ENCODE measurements around the gene SORBS2.

Gene SORBS2

DNA sequence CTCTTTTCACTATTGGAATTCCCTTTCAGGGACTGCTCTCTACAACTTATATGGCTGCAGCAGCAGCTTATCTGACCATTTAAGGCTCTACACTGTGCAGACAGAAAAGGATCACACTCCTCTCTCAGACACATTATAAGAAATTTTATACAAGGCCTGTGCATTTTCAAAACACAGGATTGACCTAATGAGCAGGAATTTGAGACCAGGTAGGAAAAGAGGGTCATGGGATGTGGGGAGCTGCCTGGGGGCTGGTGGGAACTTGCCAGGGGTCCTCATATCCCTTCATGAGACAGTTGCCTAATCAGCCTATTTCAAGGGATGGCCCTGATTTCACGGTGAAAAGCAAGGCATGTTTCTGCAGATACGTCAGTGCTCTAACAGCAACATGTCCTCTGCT, 77.1 kb downstream of the SORBS2 start:
- no peak overlapping the region for H3K4ac ChIP-seq (ENCODE audit: low read depth, low read length)
- no peak overlapping the region for H3K23ac ChIP-seq (ENCODE audit: low read length)
- H3K27ac ChIP-seq (ENCODE audit: low read depth, low read length): no peak overlapping the region
- no peak overlapping the region for H2BK12ac ChIP-seq (ENCODE audit: low read length)
- H4K12ac ChIP-seq (ENCODE audit: low read depth, low read length): no peak overlapping the region
- no peaks in the 10 kb centered on the region for H3K79me1 ChIP-seq (ENCODE audit: low read length)
- no peaks in the 10 kb centered on the region for H3K36me3 ChIP-seq (ENCODE audit: control insufficient read depth in 1 of 2, insufficient read depth in 2 of 2, low read length in 2 of 2)
- no peaks in the 10 kb centered on the region for H3K79me2 ChIP-seq (ENCODE audit: control insufficient read depth, insufficient read depth, low read length, poor library complexity)
- H4K8ac ChIP-seq (ENCODE audit: low read depth, low read length): no peak overlapping the region
- H3K4me2 ChIP-seq (ENCODE audit: low read length): no peak overlapping the region
- no peak overlapping the region for H3K4me3 ChIP-seq (ENCODE audit: low read depth, low read length)
- no peak overlapping the region for H3K14ac ChIP-seq (ENCODE audit: low read length)
- H2BK120ac ChIP-seq (ENCODE audit: insufficient read depth, low read length, poor library complexity): no peak overlapping the region
- H3K18ac ChIP-seq (ENCODE audit: low read length): no peak overlapping the region
- H2AFZ ChIP-seq (ENCODE audit: insufficient read depth, low read length, poor library complexity): no peak overlapping the region
- no peak overlapping the region for H2AK5ac ChIP-seq (ENCODE audit: low read length)
- H4K91ac ChIP-seq (ENCODE audit: low read depth, low read length): no peak overlapping the region
- no peak overlapping the region for H3K9ac ChIP-seq (ENCODE audit: low read length)
- WGBS (ENCODE audit: extremely low coverage, insufficient coverage, insufficient read length): no CpG with 5 or more reads among the region's 2 CpGs
- no peak overlapping the region for H2BK5ac ChIP-seq (ENCODE audit: low read depth, low read length, poor library complexity)
- no peak for DNase-seq
- H3K9me3 ChIP-seq (ENCODE audit: insufficient read depth, low read depth, low read length): peaks cover 1% of the 10 kb centered on the region
- no peaks in the 10 kb centered on the region for H3K27me3 ChIP-seq (ENCODE audit: insufficient read depth, low read length)
- no peaks in the 10 kb centered on the region for H3K4me1 ChIP-seq (ENCODE audit: control insufficient read depth in 1 of 2, insufficient read depth in 2 of 2, low read length in 2 of 2)

DNA sequence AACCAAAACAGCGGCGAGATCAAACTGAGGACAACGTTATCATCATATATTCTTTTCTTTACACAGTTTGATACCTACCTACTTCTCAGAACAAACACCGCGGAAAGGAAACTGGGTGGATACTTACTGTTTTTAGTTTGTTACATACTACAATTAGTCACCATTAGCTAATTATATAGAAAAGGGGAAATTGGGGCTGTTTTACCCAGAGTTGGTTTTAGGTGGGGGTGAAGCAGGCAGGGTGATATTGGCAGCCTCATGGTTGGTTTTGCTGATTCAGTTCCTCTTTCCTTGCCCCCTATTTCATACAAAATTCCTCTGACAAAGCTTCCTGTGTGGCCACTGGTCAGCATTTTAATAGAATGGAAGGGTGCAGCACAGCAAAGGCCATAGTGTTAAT, 77.8 kb downstream of the SORBS2 start:
- no peak overlapping the region for H3K23ac ChIP-seq (ENCODE audit: low read length)
- no peak overlapping the region for H3K27ac ChIP-seq (ENCODE audit: low read depth, low read length)
- H2BK120ac ChIP-seq (ENCODE audit: insufficient read depth, low read length, poor library complexity): no peak overlapping the region
- WGBS (ENCODE audit: extremely low coverage, insufficient coverage, insufficient read length): no CpG with 5 or more reads among the region's 5 CpGs
- no peak overlapping the region for H3K14ac ChIP-seq (ENCODE audit: low read length)
- H2AFZ ChIP-seq (ENCODE audit: insufficient read depth, low read length, poor library complexity): no peak overlapping the region
- no peak overlapping the region for H4K8ac ChIP-seq (ENCODE audit: low read depth, low read length)
- no peak overlapping the region for H2BK12ac ChIP-seq (ENCODE audit: low read length)
- H2BK5ac ChIP-seq (ENCODE audit: low read depth, low read length, poor library complexity): no peak overlapping the region
- H3K4me2 ChIP-seq (ENCODE audit: low read length): no peak overlapping the region
- peaks cover 1% of the 10 kb centered on the region for H3K9me3 ChIP-seq (ENCODE audit: insufficient read depth, low read depth, low read length)
- H3K9ac ChIP-seq (ENCODE audit: low read length): no peak overlapping the region
- no peak overlapping the region for H3K4me3 ChIP-seq (ENCODE audit: low read depth, low read length)
- no peak overlapping the region for H3K4ac ChIP-seq (ENCODE audit: low read depth, low read length)
- no peak overlapping the region for H4K12ac ChIP-seq (ENCODE audit: low read depth, low read length)
- no peak overlapping the region for H2AK5ac ChIP-seq (ENCODE audit: low read length)
- DNase-seq: peak in 1 of 2 donors; percentile 4
- no peaks in the 10 kb centered on the region for H3K79me2 ChIP-seq (ENCODE audit: control insufficient read depth, insufficient read depth, low read length, poor library complexity)
- H3K36me3 ChIP-seq (ENCODE audit: control insufficient read depth in 1 of 2, insufficient read depth in 2 of 2, low read length in 2 of 2): no peaks in the 10 kb centered on the region
- H4K91ac ChIP-seq (ENCODE audit: low read depth, low read length): no peak overlapping the region
- no peak overlapping the region for H3K18ac ChIP-seq (ENCODE audit: low read length)
- no peaks in the 10 kb centered on the region for H3K4me1 ChIP-seq (ENCODE audit: control insufficient read depth in 1 of 2, insufficient read depth in 2 of 2, low read length in 2 of 2)
- H3K79me1 ChIP-seq (ENCODE audit: low read length): no peaks in the 10 kb centered on the region
- H3K27me3 ChIP-seq (ENCODE audit: insufficient read depth, low read length): no peaks in the 10 kb centered on the region

DNA sequence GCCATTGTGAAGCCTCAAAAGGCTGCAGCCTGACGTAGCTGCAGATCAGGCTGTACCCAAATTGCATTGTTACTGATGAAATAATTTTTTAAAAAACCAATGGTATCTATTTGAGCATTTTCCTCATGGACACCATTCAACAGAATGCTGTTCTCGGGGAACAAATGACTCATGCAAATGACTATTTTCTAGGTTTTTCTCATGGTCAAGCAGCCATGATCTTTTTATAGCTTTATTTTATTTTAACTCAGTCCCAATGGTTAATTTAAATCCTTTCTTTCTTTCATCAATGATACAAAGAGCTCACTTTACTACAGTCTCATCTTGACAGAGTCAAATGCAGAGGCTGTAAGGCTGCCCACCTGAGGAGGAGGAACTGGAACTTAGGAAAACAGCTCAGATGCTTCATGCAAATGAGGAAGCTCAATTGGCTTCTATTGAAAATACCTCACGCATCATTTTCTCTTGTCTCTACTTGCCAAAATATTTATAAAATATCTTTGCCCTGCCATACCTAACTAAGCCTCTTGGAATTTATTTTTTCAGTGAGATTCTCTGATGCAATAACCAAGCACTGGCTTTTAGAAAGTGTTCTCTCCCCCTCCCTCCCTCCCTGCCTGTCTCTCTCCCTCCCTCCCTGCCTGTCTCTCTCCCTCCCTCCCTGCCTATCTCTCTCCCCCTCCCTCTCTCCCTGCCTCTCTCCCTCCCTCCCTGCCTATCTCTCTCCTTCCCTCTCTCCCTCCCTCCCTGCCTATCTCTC, 81.0 kb downstream of the SORBS2 start:
- Histone ChIP-seq H3K27ac (ENCODE audit: low read depth, low read length) (no peak overlapping the region), H3K4me2 (ENCODE audit: low read length) (no peak overlapping the region), H3K79me2 (ENCODE audit: control insufficient read depth, insufficient read depth, low read length, poor library complexity) (no peaks in the 10 kb centered on the region), H2BK120ac (ENCODE audit: insufficient read depth, low read length, poor library complexity) (no peak overlapping the region), H3K4me3 (ENCODE audit: low read depth, low read length) (no peak overlapping the region), H4K91ac (ENCODE audit: low read depth, low read length) (no peak overlapping the region), H2BK5ac (ENCODE audit: low read depth, low read length, poor library complexity) (no peak overlapping the region), H2AK5ac (ENCODE audit: low read length) (no peak overlapping the region), H3K79me1 (ENCODE audit: low read length) (no peaks in the 10 kb centered on the region), H3K23ac (ENCODE audit: low read length) (no peak overlapping the region), H3K36me3 (ENCODE audit: control insufficient read depth in 1 of 2, insufficient read depth in 2 of 2, low read length in 2 of 2) (no peaks in the 10 kb centered on the region), H4K12ac (ENCODE audit: low read depth, low read length) (no peak overlapping the region), H2BK12ac (ENCODE audit: low read length) (no peak overlapping the region), H3K4me1 (ENCODE audit: control insufficient read depth in 1 of 2, insufficient read depth in 2 of 2, low read length in 2 of 2) (no peaks in the 10 kb centered on the region), H3K9ac (ENCODE audit: low read length) (no peak overlapping the region), H4K8ac (ENCODE audit: low read depth, low read length) (no peak overlapping the region), H2AFZ (ENCODE audit: insufficient read depth, low read length, poor library complexity) (no peak overlapping the region), H3K27me3 (ENCODE audit: insufficient read depth, low read length) (no peaks in the 10 kb centered on the region), H3K9me3 (ENCODE audit: insufficient read depth, low read depth, low read length) (no peaks in the 10 kb centered on the region), H3K4ac (ENCODE audit: low read depth, low read length) (no peak overlapping the region), H3K18ac (ENCODE audit: low read length) (no peak overlapping the region), H3K14ac (ENCODE audit: low read length) (no peak overlapping the region)
- no CpG with 5 or more reads among the region's 3 CpGs for WGBS (ENCODE audit: extremely low coverage, insufficient coverage, insufficient read length)
- DNase-seq: peak in 1 of 2 donors; percentile 38

DNA sequence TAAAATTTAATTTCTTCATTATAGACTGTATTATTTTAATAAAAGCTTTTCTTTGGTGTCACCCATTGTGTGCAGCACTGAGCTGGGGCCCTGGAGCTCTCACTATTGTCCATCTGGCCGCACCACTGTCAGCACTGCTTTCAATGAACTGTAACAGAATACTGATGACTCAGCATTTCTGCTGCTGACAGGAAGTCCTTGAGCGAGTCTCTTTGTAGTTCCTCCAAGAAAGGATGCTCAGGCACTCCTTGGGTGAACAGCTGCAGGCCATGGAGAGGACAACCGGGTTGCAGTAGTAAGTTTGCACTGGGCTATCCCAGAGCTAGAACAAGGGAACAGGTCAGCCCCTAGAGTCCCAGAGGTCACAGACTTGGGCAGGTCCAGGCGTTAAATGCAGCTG, 81.6 kb downstream of the SORBS2 start:
- Histone ChIP-seq H4K8ac (ENCODE audit: low read depth, low read length) (no peak overlapping the region), H2BK120ac (ENCODE audit: insufficient read depth, low read length, poor library complexity) (no peak overlapping the region), H2BK12ac (ENCODE audit: low read length) (no peak overlapping the region)

More for the DNA sequence above, 81.6 kb downstream of the SORBS2 start:
- WGBS (ENCODE audit: extremely low coverage, insufficient coverage, insufficient read length): no CpG with 5 or more reads among the region's 4 CpGs
- Histone ChIP-seq H3K27ac (ENCODE audit: low read depth, low read length) (no peak overlapping the region), H3K9me3 (ENCODE audit: insufficient read depth, low read depth, low read length) (no peaks in the 10 kb centered on the region), H3K4me3 (ENCODE audit: low read depth, low read length) (no peak overlapping the region), H4K91ac (ENCODE audit: low read depth, low read length) (no peak overlapping the region), H3K4me2 (ENCODE audit: low read length) (no peak overlapping the region), H2BK5ac (ENCODE audit: low read depth, low read length, poor library complexity) (no peak overlapping the region), H3K36me3 (ENCODE audit: control insufficient read depth in 1 of 2, insufficient read depth in 2 of 2, low read length in 2 of 2) (no peaks in the 10 kb centered on the region), H2AK5ac (ENCODE audit: low read length) (no peak overlapping the region), H4K12ac (ENCODE audit: low read depth, low read length) (no peak overlapping the region), H2AFZ (ENCODE audit: insufficient read depth, low read length, poor library complexity) (no peak overlapping the region), H3K79me1 (ENCODE audit: low read length) (no peaks in the 10 kb centered on the region), H3K18ac (ENCODE audit: low read length) (no peak overlapping the region), H3K23ac (ENCODE audit: low read length) (no peak overlapping the region), H3K27me3 (ENCODE audit: insufficient read depth, low read length) (no peaks in the 10 kb centered on the region), H3K4me1 (ENCODE audit: control insufficient read depth in 1 of 2, insufficient read depth in 2 of 2, low read length in 2 of 2) (no peaks in the 10 kb centered on the region), H3K14ac (ENCODE audit: low read length) (no peak overlapping the region), H3K9ac (ENCODE audit: low read length) (no peak overlapping the region), H3K4ac (ENCODE audit: low read depth, low read length) (no peak overlapping the region), H3K79me2 (ENCODE audit: control insufficient read depth, insufficient read depth, low read length, poor library complexity) (no peaks in the 10 kb centered on the region)
- peak in 1 of 2 donors; percentile 14 for DNase-seq

Measured in trophoblast cell (in vitro differentiated cells and primary cell).